GM12864 (cell line): Measurements from ENCODE around the gene ASPHD2.

ENCODE experiments used
- DNase-seq: peaks from one replicate; pipeline ENCODE4 v3.0.0-alpha.2; 2011; ENCODE audit warnings: low read depth
- H3K4me3 ChIP-seq: 2 replicates; pipeline ENCODE4 v1.5.1; 2011; ENCODE audit warnings: mild to moderate bottlenecking, low read depth, low read length, control low read depth
- CTCF ChIP-seq: IDR thresholded peaks from 2 replicates; pipeline ENCODE4 v1.5.1; 2011; ENCODE audit warnings: low read depth, mild to moderate bottlenecking, moderate library complexity, low read length, control low read depth, inconsistent platforms; ENCODE audit errors: missing control alignments

Gene ASPHD2

DNA sequence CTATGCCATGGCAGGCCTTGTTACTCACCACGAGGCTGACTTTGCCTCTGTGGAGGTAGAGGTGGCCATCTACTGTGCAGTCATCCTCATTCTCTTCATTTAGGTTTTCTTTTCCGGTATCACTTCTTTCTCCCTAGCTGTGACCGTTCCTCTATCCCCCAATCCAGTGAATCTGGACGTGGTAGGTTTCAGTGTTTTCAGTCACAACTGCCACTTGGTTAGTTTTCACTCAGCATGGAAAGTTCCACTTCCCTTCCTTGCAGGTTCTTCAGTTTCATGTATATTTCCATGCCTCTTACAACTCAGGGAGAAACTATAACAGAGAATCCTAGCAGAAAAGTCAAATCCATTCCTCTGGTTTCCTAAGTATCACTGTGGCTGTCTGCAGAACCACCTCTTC lies 52.6 kb downstream of the ASPHD2 start:
- peak; percentile 30 for DNase-seq
- no peak for TF ChIP-seq CTCF
- H3K4me3 ChIP-seq: peak overlapping the region; percentile 55; the same call in 1 of the 2 replicates

- H3K4me3 ChIP-seq: peak overlapping the region; percentile 96; the same call in 1 of the 2 replicates
- DNase-seq: no peak
- no peak for TF ChIP-seq CTCF
Observed at GRCh38 chr22:26482161-26482560, 53.1 kb downstream of the ASPHD2 start.

DNA sequence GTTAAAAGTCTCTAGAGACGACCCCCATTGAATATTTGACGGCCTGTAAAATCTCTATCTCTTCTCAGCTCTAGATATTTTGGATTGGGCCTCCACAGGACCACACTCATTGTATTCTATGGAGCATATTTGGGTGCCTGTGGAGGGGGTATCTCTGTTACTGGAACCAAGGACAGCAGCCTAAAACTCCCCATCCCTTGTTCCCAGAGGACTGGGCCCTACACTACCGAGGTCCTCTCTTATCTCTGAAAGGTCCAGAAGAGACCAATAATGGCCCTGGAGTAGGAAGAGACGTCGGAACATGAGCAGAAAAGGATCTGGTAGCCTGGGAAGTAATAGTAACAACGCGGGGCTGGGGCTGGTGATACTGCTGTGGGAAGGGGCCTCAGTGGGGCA lies 54.0 kb downstream of the ASPHD2 start:
- no peak for DNase-seq
- TF ChIP-seq CTCF: no peak
- H3K4me3 ChIP-seq: peak overlapping the region; percentile 96

DNA sequence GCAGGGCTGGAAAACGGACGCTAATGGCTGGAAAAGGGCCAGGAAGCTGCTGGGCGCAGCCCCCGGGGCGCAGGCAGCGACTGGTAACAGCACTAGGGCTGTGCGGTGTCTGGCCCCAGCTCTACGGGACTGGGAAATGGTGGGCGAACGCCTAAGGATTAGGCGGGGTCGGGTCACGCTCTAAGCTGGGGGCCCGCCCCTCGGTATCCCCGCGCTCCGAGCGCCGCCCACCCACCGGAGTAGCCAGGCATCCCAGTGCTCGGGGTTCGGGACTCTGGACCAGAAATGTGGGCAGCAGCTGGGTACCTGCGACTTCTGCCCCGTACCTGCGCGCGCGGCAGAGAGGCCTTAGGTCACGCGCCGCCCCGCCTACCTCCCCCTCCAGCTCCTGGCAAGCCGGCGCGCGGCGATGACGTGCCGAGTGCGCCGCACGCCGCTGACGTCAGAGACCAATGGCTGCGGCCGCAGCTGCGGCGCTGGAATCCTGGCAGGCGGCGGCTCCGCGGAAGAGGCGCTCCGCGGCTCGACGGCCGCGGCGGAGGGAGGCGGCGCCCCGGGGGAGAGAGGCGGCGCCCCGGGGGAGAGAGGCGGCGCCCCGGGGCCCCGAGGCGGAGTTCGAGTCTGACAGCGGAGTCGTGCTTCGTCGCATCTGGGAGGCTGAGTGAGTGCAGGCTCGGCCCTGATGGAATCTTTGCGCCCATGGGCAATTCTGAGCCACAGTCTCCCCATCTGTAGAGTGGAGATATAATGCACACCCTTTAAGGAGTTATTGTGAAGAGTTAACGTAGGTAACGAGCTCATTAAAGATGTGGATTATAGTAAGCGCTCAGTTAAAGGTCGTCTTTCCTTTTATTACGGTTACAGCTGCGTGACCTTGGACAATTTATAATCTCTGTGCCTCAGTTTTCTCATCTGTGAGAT lies 54.6 kb downstream of the ASPHD2 start, which contains the start of the genes HPS4 and SRRD:
TSS of gene HPS4 (minus strand) at position 345 of the 921 bp plus-strand sequence. CDS start 2,021 bp downstream, outside the sequence.
TSS of gene SRRD (plus strand) at position 439 of the 921 bp plus-strand sequence. CDS start at position 453, 14 bp downstream.
- peak within 1 kb of the TSS; percentile 96 for H3K4me3 ChIP-seq
- DNase-seq: peak; percentile 62
- no peak for TF ChIP-seq CTCF

DNA sequence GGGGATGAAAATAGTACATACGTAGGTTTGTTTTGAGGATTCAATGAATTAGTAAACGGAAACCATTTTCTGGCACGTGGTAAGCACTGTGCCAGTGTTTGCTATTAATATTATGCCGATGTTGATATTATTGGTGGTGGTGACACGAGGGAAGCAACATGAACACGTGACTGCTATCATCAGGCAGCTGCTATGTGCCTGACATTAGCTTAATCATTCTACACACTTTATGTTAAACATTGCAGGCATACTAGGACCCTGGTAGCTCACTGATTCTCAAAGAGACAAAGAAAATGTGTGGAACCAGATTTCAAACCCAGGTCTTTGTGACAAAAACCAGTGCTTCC lies 55.3 kb downstream of the ASPHD2 start:
- no peak for DNase-seq
- TF ChIP-seq CTCF: no peak
- peak overlapping the region; percentile 96 for H3K4me3 ChIP-seq

- no peak for DNase-seq
- H3K4me3 ChIP-seq: no peak overlapping the region; the same call in 1 of the 2 replicates
- TF ChIP-seq CTCF: no peak
Observed at GRCh38 chr22:26485013-26485412, 56.0 kb downstream of the ASPHD2 start.

DNA sequence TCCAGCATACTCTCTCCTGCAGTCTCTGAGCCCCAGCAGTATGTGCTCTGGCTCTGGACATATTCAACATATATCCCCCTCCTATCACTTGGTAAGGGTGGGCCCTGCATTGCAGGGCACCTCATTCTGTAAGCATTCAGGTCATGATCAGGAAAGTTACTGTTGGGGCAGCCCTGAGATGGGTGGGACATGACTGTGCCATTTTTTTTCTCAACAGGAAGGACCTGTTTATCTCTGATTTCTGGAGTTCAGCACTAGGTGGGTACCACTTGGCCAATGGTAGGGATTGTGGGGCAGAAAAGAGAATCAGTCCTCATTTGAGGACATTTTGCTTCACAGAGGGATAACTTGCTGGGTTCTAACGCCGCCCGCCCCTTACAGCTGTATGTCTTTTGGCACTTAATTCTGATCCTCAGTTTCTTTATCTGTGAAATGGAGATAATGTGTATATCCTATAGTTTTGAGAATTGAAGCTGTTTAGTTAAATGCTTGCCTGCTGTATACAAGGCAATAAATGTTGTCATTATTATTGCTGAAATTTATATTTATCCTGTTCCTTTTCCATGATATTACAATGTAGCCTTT lies 56.8 kb downstream of the ASPHD2 start:
- no peak overlapping the region for H3K4me3 ChIP-seq
- no peak for TF ChIP-seq CTCF
- DNase-seq: no peak
